HepG2 (cell line): ENCODE results near the gene ALDH3B1. TPM values are rescaled to one million over a fixed set of nuclear protein-coding genes. Genes with fewer than 3 reads are reported as not detected.

Experiments
- ARID4A ChIP-seq: sonication (generic); formaldehyde crosslinking; IDR thresholded peaks from 2 replicates; pipeline ENCODE4 v1.5.0; 2020; ENCODE audit warnings: mild to moderate bottlenecking, missing genetic modification reagents, borderline replicate concordance
- ATF4 ChIP-seq, 2 experiments: fragments of 450-650 bp in 1 of 2; sonication (generic) in 1 of 2; formaldehyde crosslinking; IDR thresholded peaks; 2 replicates each; pipeline versions ENCODE4 v1.5.0 to v1.8.0; 2020 to 2022; ENCODE audit warnings: mild to moderate bottlenecking in 1 of 2, missing genetic modification reagents in 1 of 2
- FLYWCH1 ChIP-seq: sonication (generic); formaldehyde crosslinking; IDR thresholded peaks from 2 replicates; pipeline ENCODE4 v1.8.1; 2023; ENCODE audit warnings: mild to moderate bottlenecking, missing genetic modification reagents
- HCFC1 ChIP-seq: fragments of 150-350 bp; IDR thresholded peaks from 2 replicates; pipeline ENCODE4 v1.6.1; 2014; ENCODE audit warnings: low read depth, low read length
- HDAC6 ChIP-seq: fragments of 200-600 bp; sonication (generic); IDR thresholded peaks from 2 replicates; pipeline ENCODE4 v1.7.0; 2017; ENCODE audit warnings: mild to moderate bottlenecking, antibody characterized with exemption, low read length, low read depth
- KLF9 ChIP-seq: IDR thresholded peaks from 2 replicates; pipeline ENCODE4 v1.6.1; 2016; ENCODE audit warnings: low read depth
- LBX2 ChIP-seq: sonication (generic); formaldehyde crosslinking; IDR thresholded peaks from 2 replicates; pipeline ENCODE4 v1.5.0; 2020; ENCODE audit warnings: missing genetic modification reagents, mild to moderate bottlenecking, borderline replicate concordance
- MED13 ChIP-seq: sonication (generic); formaldehyde crosslinking; IDR thresholded peaks from 2 replicates; pipeline ENCODE4 v1.5.0; 2020; ENCODE audit warnings: missing genetic modification reagents
- NAIF1 ChIP-seq: sonication (generic); formaldehyde crosslinking; IDR thresholded peaks from 2 replicates; pipeline ENCODE4 v1.5.0; 2020; ENCODE audit warnings: mild to moderate bottlenecking, missing genetic modification reagents, borderline replicate concordance
- PAWR ChIP-seq: sonication (generic); formaldehyde crosslinking; IDR thresholded peaks from 2 replicates; pipeline ENCODE4 v1.4.0; 2020; ENCODE audit warnings: missing genetic modification reagents, mild to moderate bottlenecking, borderline replicate concordance
- RBAK ChIP-seq: sonication (generic); formaldehyde crosslinking; IDR thresholded peaks from 2 replicates; pipeline ENCODE4 v1.5.1; 2020; ENCODE audit warnings: mild to moderate bottlenecking, missing genetic modification reagents
- SRSF9 ChIP-seq: fragments of 200-400 bp; formaldehyde crosslinking; IDR thresholded peaks from 2 replicates; pipeline ENCODE4 v1.6.1; 2018; ENCODE audit warnings: borderline replicate concordance, mild to moderate bottlenecking, low read depth, low read length; ENCODE audit not compliant: insufficient read depth, poor library complexity, severe bottlenecking
- ZNF136 ChIP-seq: sonication (generic); formaldehyde crosslinking; IDR thresholded peaks from 2 replicates; pipeline ENCODE4 v1.8.1; 2022; ENCODE audit warnings: low read depth, mild to moderate bottlenecking, moderate library complexity, missing genetic modification reagents
- ZNF513 ChIP-seq: sonication (generic); formaldehyde crosslinking; conservative IDR thresholded peaks from 2 replicates; pipeline ENCODE4 v1.5.0; 2020; ENCODE audit warnings: missing genetic modification reagents
- ZNF557 ChIP-seq: sonication (generic); formaldehyde crosslinking; IDR thresholded peaks from 2 replicates; pipeline ENCODE4 v1.4.0; 2020; ENCODE audit warnings: missing genetic modification reagents
- ZNF775 ChIP-seq: sonication (generic); formaldehyde crosslinking; IDR thresholded peaks from 2 replicates; pipeline ENCODE4 v1.4.0; 2020; ENCODE audit warnings: missing genetic modification reagents, mild to moderate bottlenecking, moderate library complexity, borderline replicate concordance
- ZNF776 ChIP-seq: sonication (generic); formaldehyde crosslinking; IDR thresholded peaks from 2 replicates; pipeline ENCODE4 v1.4.0; 2020; ENCODE audit warnings: mild to moderate bottlenecking, missing genetic modification reagents
- polyA plus RNA-seq, 8 experiments: library from polyadenylated mRNA; depleted of rRNA in 3 of 8; stranded (reverse) in 7 of 8; unstranded in 1 of 8; fragments of >200 nt; fragmentation: Illumina TruSeq in 4 of 8; extraction: Trizol in 4 of 8; gene quantifications; 2 replicates each; pipeline versions ENCODE4 v1.2.1 to v1.2.3, GENCODE V29; 2011 to 2016; ENCODE audit warnings: low read depth in 4 of 8, missing spikeins in 1 of 8, mixed read lengths in 1 of 8; ENCODE audit not compliant: insufficient read depth in 1 of 8
- total RNA-seq, 5 experiments: library from RNA; depleted of rRNA; stranded (reverse); fragments of >200 nt; fragmentation: Illumina TruSeq; extraction: Trizol; gene quantifications; 2 replicates each; pipeline ENCODE4 v1.2.3, GENCODE V29; 2016; ENCODE audit warnings: low read depth in 1 of 5
- TF ChIP-seq, protein P1 (sequence below): sonication (generic); formaldehyde crosslinking; IDR thresholded peaks from 2 replicates; pipeline ENCODE4 v1.5.1; 2020; ENCODE audit warnings: missing genetic modification reagents, mild to moderate bottlenecking, borderline replicate concordance
- TF ChIP-seq, protein P2 (sequence below): sonication (generic); formaldehyde crosslinking; conservative IDR thresholded peaks from 2 replicates; pipeline ENCODE4 v1.8.0; 2022; ENCODE audit warnings: missing genetic modification reagents

ALDH3B1 gene
- total and polyA plus RNA-seq, 2 of the 13 experiments (the other 11 are each of a cell fraction or from before 2014, with no cell fraction given), result 4.0 to 6.7 TPM

- TF ChIP-seq, protein P1, sequence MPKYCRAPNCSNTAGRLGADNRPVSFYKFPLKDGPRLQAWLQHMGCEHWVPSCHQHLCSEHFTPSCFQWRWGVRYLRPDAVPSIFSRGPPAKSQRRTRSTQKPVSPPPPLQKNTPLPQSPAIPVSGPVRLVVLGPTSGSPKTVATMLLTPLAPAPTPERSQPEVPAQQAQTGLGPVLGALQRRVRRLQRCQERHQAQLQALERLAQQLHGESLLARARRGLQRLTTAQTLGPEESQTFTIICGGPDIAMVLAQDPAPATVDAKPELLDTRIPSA (CRISPR knock-in tag), result no peak
- TF ChIP-seq RBAK (CRISPR knock-in tag) (0 out of 2 replicates have a peak, but pooled peaks have one; percentile 23), SRSF9 (no peak), KLF9 (peak; percentile 60; the same call in 1 of the 2 replicates), MED13 (CRISPR knock-in tag) (peak; percentile 64; the same call in 1 of the 2 replicates), ARID4A (CRISPR knock-in tag) (peak; percentile 99), LBX2 (no peak), ZNF776 (CRISPR knock-in tag) (peak; percentile 90), ZNF775 (no peak), PAWR (CRISPR knock-in tag) (0 out of 2 replicates have a peak, but pooled peaks have one; percentile 84), ZNF136 (CRISPR knock-in tag) (no peak), ATF4 (CRISPR knock-in tag; IDR thresholded peaks at IDR 0.05) (peak in 1 of 2 experiments; percentile 42; a peak in 1 of 4 replicates), NAIF1 (no peak), FLYWCH1 (no peak), HDAC6 (no peak), ZNF557 (CRISPR knock-in tag) (0 out of 2 replicates have a peak, but pooled peaks have one; percentile 61), HCFC1 (no peak), ZNF513 (CRISPR knock-in tag) (no peak)
- TF ChIP-seq, protein P2, sequence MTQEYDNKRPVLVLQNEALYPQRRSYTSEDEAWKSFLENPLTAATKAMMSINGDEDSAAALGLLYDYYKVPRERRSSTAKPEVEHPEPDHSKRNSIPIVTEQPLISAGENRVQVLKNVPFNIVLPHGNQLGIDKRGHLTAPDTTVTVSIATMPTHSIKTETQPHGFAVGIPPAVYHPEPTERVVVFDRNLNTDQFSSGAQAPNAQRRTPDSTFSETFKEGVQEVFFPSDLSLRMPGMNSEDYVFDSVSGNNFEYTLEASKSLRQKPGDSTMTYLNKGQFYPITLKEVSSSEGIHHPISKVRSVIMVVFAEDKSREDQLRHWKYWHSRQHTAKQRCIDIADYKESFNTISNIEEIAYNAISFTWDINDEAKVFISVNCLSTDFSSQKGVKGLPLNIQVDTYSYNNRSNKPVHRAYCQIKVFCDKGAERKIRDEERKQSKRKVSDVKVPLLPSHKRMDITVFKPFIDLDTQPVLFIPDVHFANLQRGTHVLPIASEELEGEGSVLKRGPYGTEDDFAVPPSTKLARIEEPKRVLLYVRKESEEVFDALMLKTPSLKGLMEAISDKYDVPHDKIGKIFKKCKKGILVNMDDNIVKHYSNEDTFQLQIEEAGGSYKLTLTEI (CRISPR knock-in tag), result no peak
Measured at GRCh38 chr11:68038226-68038717, 28.1 kb downstream of the ALDH3B1 start (continued).
